Activated CD4-positive, alpha-beta T cell treated with anti-CD3 and anti-CD28 coated beads, Interleukin-2, amount 50 U/mL, for 48 hours (primary cell): ENCODE results near the gene AADAC.
"Not testable (repeated sequence)": the region's sequence is repeated elsewhere in the genome, so short reads cannot be mapped to it uniquely, and the experiment has no call there.

Source experiments
- DNase-seq, 2 experiments: peaks; one replicate each; pipeline ENCODE4 v3.0.0-alpha.2; 2020

Gene AADAC

DNA sequence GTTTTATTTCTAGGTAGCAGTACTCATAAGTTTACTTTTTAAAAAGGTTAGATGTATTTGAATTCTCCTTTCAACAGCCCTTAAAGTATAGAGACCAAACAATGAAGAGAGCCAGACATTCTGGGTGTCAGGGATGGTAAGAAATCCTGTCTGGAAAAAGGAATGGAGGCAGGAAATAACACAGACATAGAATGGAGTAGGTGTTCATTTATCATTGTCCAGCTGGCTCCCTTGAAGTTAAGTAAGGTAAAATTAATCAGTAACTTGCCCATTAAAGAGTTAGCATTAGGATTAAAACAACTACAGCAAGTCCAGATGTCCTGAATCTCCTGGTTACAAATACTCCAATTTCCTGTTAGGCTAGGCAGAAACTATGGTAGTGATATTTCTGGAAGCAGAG, 46.0 kb downstream of the AADAC start:
- no peak for DNase-seq

DNA sequence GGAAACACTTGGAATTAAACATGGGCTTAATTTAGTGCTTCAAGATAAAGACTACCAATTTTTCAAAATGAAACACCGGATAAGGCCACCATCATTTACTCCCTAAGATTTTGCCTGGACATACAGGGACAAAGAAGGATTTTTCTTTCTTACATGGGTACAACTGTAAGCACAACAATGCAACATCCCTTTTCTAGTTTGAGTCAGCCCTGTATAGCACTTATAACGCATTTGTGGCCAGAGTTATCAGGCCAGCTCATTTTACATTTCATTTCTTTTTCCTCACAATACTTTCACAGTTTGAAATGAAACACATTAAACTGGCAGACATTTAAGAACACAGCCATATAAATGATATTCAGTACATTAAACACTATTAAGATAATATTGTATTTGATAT, 49.7 kb downstream of the AADAC start:
- no peak for DNase-seq

DNA sequence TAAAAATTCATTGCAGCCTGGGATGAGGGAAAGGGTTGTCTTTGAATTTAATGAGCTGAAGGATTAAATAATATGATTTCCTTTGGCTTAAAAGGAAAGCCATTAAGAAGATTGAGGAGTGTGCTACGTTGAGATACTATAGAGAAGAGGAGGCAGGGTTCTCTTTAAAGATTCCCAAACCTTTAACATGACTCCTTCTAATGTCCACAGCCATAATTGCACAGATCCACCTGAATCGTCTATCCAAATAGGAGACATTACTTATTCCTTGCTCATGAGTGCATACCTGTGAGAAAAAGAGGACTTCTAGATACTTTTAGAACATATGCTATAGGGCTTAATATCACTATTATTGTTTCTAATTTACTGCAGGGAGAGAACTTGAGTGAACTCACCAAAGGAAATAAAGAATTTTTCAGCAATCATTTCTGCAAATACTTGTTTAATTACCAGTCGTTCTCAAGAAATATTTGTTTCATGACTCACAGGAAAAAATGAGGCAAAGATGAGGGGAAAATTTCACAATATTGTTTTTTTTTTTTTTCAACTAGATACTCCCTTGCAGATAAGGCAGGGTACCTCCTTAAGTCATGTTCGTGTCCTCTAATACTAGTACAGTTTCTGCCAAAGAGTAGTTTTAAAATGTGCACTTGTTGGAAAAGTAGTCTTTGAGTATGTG, 50.6 kb downstream of the AADAC start:
- no peak for DNase-seq

DNA sequence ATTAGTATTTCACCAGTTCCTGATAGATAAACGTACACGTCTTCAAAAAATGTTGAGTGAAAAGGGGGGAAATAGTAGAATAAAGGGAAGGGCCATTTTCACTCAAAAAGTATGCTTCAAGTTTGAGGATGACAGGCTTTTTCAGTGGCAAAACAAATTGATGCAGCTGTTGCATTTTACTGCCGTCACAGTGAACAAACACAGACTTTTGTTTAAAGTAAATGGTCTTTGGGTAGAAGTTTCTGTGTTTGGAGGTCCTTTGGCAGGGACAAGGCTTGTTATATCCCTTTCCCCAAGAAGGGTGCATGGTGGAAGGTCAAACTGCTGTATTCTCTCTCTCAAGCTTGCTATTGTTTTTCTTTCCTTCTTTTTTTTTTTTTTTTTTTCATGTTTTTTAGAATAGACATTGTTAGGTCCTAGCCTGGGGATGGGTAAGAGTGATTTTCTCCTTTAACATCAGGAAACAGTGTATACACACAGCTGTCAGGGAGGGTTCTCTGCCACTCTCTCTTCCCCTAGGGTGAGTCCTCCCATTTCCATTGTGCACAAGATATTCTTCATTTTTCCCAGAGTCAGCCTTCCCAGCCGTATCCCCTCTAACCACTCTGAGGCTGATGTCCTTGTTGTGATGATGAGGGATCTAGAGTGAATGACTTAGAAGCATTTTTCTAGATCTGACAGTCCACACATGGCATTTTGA, 52.9 kb downstream of the AADAC start:
- DNase-seq, result no peak

DNA sequence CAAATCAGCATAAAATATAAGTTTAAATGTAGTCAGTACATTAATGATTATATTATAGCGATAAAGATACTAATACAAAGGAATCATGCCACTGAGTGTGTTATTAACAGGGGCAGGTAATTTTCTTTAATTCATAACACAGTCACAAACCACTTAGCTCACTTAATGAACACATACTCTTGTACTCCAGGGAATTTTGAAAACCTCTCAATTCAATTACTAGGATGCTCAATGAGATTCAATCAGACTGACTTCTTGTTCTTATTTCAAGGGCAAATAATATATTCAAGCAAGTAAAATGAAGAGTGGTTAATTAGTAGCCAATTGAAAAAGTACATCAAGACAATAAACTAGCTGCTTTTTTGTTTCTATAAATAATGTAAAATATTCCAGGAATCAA, 53.8 kb downstream of the AADAC start:
- DNase-seq, result no peak

DNA sequence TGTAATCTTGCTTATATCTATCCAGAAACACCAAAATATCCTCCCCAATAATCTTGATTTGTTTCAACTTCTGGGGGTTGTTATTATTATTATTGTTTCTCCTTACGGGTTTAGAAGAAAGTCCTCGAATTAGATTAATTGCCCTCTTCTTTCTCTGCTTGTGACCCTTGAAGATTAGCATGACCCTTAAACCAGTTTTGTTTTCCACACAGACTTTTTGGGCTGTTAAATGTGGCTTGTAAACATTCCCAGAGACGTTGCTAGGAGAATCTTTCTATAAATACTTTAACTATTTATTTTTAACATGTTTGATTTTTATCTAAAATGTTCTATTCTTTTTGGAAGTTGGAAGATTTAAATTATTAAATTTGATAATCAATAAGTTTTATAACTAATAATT, 55.3 kb downstream of the AADAC start:
- DNase-seq, result no peak

DNA sequence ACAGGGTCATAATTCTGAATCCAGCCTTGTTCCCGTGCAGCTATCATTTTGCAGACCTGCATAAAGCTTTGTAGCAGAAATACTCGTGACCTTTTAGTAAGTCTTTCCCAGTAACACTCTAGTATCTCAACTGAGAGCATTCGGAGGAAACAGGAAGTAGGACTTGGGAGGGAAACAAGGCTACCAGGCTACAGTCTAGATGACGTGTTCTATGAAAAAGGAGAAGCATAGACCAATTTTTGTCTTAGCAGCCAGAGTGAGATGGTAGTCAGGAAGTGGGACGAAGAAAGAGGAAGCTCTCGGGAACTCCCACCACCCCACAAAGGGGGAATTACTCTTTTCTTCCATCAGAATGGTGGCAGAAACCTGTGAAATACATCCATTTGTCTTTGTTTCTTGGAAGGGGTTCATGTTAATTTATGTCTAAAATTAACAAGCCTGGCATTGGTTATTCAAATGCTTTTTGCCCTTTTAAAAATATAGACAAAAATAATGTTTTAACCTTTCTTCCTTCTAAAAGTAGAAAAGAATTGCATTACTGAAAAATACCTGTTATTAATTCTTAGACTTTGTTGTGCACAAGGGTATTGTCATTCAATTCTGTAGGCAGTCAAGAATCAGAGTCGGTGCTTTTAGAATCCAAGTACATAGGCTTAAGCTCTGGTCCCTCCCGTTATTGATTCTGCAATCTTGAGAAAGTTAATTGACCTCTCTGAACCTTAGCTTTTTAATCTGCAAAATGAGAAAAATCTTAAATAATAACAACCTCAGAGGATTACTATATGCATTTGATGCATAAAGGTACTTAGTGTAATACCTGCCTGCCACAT, 57.9 kb downstream of the AADAC start:
- DNase-seq, result no peak

DNA sequence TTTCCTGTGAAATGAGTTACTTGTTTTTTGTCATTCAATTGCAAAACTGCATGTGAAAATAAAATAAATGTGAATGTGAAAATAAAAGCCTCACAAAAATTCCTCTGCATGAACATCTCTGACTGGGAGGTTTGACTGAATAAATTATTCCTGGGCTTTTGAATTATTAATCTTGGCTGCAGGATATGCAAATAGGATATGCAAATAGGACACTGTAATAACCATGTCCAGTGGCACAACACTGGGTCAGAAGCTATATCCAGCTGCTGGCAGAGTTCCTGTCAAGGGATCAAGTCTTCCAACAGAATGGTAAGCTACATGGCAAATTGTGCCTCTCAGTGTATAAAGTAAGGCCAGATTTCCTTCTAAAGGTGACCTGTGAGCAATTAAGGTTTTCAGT, 59.5 kb downstream of the AADAC start, which contains the start of gene SUCNR1:
Gene SUCNR1, plus strand, starts transcription at position 246 of the 400 bp plus-strand sequence. CDS start 6,250 bp downstream, outside the sequence.
- no peak for DNase-seq

DNA sequence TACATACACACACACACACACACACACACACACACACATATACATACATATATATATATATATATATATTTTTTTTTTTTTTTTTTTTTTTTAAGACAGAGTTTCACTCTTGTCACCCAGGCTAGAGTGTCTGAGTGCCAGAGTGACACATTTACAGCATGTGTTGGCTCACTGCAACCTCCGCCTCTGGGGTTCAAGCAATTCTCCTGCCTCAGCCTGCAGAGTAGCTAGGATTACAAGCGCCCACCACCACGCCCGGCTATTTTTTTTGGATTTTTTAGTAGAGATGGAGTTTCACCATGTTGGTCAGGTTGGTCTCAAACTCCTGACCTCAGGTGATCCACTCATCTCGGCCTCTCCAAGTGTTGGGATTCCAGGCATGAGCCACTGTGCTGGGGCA, 60.2 kb downstream of the AADAC start:
- not testable (repeated sequence) for DNase-seq

DNA sequence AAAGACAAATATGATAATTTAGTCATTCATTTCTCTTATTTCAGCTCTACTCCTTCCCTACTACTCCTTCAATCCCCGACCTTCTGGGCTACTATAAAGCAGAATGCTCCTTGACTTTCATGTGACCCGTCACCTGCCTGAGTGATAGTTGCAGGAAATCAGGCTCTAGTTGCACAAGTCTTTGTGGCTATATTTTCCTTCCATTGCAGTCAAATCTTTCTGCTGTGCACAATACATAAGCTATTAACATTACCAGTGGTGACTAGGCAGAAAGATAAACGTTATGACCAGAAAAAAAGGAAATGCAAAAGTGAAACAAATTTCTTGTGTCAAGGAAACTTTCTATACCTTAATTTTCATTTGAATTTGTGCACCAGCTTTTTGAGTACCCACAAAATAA, 61.8 kb downstream of the AADAC start:
- DNase-seq, result no peak

DNA sequence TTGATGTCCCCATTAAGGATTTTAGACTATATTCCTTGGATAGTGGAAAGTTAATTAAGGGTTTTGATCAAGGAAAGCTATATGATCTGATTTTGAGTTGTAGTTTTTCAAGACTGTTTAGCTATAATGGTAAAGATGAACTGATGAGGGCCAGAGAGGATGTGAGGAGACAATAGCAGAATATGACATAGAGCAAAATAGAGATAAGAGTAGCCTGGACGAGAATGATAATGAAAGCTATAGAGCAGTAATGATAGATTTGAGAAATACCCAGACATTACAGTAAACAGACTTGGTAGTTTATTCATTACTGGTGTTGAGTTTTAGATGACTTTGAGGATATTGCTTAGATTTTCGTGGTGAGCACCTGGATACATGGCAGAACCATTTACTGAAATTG, 63.4 kb downstream of the AADAC start:
- no peak for DNase-seq
